Activated CD4-positive, alpha-beta T cell treated with anti-CD3 and anti-CD28 coated beads, Interleukin-2, amount 50 U/mL, for 16 hours (primary cell): ENCODE measurements around the gene CELSR1.

ENCODE experiments used
- DNase-seq: peaks from one replicate; pipeline ENCODE4 v3.0.0-alpha.2; 2020

CELSR1 gene

DNA sequence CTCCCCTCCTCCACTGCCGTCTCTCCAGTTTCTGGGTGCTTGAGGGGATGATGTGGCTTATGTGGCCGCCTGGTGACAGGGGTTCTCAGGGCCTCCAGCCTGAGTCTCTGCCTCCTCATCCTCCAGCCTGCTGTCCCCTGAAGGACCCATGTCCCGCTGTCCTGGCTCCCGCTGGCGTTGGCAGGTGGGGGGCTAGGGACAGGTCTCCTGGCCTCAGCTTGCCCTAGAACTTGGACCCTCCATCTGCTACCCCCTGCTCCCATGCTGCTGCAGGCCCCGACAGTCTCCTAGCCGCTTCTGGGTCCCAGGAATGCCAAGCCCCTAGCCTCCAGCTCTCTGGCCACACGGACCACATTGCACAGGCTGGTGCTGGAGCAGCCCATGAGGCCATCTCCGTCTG lies 13.9 kb upstream of the CELSR1 start:
- DNase-seq, result no peak

DNA sequence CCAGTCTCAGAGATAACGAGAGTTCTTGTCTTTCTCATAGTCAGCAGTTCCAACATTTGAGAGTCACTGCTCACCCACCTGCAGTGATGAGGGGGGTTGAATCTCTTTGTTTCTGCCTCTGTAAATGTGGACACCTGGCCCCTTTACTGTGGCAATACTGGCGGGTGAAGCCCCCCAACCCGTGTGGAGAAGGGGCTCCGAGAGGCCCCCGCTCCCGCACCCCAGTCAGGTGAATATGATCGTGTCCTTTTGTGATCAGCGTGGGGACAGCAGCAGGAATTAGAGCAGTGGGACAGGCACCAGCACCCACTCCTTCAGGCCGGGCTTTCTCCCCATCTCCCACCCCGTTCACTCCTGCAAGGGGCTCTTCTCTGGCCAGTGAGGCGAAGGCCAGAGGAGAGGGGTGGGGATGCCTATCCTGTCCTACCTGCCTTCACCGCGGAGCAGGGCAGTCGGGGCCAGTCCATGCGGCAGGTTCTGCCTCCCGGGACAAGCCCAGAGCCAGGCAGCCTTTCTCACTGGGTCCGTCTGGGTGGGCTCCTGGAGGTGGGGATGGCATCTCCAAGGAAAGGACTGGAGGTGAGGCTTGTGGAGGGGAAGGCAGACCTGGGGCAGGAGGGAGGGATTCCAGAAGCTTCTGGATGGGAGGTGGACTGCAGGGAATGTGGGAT lies 12.7 kb upstream of the CELSR1 start:
- no peak for DNase-seq

DNA sequence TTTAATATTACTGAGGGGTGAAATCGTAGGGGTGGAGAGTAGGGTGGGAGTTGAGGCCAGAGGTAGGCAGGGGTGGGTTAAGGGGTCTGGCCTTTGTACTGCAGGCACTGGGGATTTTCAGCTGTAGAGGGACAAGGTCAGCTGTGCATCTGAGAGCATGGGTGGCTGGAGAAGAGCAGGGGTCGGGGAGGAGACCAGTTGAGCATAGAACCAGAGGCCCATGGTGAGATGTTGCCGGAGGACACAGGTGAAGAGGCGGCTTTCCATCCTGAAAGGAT lies 12.1 kb upstream of the CELSR1 start:
- DNase-seq, result no peak

DNA sequence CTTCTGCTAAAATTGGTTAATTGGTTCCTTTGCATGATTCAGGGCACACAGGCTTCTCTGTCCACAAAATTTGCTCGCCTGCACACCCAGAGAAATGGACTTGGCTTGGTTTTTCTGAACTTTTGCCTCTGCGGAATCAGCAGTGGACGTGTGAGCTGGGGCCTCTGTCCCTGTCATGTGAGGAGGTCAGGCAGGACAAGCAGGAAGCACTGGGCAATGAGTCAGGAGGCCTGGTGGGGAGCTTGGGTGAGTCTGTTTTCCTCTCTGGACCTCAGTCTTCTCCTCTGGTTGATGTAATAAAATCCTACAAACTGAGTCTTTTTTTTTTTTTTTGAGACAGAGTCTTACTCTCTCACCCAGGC lies 10.4 kb upstream of the CELSR1 start:
- DNase-seq, result no peak

DNA sequence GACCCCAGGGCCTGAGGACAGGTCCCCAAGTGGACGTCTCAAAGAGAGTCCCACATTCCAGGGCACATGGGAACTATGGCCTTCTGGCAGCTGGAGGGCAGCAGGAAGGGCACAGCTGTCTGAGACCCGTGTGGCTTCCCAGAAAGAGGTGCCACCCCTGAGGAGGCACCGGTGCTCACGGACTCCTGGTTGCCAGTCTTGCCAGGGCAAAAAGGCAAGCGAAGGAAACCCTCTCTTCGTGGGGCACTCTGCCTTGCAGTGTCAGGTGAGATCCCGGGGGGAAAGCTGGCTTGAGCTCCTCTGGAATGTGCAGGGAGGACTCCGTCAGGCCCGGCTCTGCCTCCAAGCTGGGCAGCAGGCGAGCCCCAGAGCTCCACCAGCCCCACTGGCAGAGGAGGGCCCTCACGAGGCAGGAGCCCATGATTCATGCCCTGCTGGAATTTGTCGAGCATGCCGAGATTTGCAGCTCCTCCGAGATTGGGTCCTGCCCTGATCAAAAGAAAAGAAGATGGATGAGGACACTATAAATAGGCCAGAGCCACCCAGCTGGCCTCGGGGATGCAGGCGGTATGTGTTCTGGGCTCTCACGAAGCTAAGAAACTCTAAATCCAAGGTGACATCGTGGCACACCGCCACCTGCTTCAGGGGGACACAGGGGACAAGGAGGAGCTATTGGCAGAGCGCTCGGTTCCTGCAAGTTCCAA lies 9.9 kb upstream of the CELSR1 start:
- DNase-seq, result no peak

DNA sequence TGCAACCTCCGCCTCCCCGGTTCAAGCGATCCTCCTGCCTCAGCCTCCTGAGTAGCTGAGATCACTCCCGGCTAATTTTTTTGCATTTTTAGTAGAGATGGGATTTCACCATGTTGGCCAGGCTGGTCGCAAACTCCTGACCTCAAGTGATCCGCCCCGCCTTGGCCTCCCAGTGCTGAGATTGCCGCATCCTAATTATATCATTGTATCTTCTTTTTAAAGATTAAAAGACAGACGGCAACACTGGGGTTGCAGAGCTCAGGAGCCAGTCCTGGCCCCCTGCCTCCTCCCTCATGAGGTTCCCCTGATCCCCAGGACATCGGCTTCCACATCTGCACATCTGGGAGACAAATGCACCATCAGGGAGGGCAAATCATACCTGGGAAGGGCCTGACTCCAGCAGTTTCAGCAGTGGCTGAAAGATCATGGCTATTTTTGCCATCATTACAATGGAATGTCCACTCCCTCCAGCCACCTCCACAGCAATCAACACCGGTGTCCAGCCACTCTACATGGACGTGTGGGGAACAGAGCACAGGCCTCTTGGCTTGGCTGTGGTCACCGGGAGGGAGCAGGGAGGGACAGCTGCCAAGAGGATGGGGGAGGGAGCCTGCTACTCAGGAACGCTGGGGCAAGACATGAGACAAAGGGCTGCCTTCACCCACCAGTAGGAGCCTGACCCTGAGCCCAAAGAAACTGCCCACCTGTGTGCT lies 9.2 kb upstream of the CELSR1 start:
- no peak for DNase-seq

DNA sequence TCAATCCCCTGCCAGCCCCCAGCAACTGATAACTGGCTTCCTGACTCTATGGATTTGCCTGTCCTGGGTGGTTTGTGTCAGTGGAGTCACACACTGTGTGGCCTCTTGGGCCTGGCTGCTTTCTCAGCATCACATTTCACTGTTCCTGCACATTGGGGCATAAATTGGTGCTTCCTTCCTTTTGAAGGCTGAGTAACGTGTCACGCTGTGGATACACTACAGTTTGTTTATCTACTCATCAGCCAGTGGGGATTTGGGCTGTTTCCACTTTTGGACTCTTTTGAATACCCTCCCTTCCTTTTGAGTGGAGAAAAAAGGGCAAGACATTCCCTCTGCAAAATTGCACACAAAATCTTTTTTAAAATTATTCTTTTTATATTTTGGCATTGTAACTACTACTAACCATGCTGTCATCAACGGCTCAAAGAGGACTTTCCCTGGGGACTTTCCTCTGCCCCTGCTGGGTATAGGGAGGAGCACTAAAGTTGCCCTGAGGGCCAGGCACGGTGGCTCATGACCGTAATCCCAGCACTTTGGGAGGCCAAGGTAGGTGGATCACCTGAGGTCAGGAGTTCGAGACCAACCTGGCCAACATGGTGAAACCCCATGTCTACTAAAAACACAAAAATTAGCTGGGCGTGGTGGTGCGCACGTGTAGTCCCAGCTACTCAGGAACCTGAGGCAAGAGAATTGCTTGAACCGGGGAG lies 7.8 kb upstream of the CELSR1 start:
- DNase-seq, result no peak

DNA sequence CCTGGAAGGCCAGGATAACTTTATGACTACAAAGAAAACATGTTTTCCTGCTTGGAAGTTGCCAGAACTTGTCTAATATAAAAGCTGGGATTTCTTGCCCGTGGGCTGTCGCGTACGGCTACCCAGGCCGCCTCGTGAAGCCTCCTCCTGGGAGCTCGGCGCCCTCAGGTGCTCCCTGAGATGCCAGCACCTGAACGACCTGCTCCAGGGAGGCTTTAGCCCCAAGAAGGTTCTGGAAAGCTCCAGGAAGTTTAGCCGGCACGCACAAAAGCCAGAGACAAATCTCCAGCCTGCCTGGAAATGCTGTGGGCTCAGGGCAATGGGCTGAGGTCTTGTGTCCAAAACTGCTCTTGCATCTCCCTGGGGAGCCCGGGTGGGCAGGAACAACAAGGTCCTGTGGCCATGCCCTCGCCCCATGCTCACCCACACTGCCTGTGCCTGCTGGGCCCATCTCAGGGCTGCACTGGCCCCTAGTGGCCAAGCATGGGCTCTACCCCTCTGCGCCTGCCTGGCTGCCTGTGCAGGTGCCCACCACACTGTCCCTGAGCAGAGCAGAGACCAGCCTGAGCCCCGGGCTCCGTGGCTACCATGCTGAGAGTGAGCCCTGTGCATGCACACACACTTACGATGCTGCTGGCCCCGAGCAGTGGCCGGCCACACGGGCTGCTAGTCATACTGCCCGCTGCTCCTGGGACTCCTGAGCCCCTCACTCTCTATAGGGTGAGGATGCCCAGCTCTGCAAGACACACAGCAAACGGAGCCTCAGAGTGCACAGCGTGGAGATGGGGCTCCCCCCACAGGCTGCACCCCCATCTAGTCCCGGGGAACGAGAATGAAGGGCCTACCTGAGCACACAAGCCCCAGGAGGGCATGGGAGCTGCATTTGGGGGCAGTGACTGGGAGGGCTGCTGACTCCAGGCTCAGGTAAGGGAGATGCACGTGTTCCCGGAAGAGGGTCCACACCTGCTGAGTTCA lies 4.9 kb upstream of the CELSR1 start:
- peak; percentile 73 for DNase-seq

DNA sequence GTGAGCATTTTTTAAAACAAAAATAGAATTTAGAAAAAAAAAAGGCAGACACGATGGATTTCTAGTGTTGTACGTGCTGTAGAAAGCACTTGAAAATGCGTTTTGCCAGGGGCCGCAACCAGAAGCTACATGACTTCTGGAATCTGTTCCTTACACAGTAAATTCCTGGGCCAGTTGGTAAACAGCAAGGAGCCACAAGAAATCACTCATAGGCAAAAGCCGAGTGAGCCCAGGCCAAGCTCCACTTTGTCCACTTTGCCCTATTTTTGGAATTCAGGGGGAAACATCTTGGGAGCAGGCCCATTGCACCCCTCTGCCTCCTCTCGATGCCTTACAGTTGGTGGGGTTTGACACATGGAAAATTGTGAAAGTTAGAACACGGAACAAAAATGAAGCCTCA lies 4.1 kb upstream of the CELSR1 start:
- no peak for DNase-seq

DNA sequence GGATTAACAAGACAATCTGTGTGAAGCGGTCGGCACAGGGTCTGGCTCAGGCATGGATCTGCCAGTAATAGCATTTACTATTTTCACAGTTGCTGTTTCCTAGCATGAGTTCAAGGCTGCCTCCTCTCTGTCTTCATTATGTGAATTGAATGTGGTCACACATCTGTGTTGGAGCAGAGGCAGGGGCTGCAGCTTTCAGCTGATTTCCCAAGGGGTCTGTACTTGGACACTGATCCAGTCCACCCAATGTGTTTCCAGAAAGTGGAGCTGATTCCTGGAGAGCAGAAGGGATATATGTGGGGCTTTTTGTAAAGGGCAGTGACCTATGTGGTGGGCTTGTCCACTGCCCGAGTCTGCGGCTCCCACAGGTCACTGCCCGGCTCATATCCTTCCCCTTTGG lies 3.5 kb upstream of the CELSR1 start:
- DNase-seq, result no peak

DNA sequence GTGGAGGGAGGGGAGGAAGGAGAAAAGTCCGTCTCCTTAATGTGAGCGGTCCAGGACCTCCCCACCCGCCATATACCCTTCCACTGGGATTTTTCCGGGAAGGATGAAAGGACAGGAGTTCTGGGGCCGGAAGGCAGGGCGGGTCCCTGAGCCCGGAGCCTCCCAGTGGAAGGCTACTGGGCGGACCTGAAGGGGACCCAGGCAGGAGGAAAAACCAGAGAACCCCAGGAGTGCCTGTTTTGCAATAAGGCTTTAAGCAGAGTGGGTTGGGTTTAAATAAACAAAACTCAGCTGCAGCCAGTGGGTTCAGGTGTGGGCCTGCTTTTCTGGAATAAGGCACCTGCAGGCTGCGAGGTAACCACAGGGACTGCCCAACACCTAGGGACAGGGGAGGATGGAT lies 1.7 kb upstream of the CELSR1 start:
- no peak for DNase-seq

DNA sequence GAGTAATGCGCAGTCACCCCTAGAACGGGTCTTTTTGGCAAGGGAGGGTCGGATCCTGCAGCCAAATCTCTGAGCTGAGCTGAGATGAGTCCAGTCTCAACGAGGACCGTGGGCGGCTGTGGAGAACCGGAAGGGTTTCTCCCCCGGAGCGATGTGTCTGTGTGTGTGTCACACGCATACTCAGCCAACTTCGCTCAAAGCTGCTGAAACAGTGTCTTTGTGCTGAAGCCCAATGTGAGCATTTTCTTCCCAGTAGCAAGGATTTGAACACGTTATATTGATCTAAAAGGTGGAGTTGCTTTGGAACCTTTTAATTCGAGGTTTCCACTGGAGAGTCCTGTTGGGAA lies 1.4 kb upstream of the CELSR1 start:
- DNase-seq, result no peak

DNA sequence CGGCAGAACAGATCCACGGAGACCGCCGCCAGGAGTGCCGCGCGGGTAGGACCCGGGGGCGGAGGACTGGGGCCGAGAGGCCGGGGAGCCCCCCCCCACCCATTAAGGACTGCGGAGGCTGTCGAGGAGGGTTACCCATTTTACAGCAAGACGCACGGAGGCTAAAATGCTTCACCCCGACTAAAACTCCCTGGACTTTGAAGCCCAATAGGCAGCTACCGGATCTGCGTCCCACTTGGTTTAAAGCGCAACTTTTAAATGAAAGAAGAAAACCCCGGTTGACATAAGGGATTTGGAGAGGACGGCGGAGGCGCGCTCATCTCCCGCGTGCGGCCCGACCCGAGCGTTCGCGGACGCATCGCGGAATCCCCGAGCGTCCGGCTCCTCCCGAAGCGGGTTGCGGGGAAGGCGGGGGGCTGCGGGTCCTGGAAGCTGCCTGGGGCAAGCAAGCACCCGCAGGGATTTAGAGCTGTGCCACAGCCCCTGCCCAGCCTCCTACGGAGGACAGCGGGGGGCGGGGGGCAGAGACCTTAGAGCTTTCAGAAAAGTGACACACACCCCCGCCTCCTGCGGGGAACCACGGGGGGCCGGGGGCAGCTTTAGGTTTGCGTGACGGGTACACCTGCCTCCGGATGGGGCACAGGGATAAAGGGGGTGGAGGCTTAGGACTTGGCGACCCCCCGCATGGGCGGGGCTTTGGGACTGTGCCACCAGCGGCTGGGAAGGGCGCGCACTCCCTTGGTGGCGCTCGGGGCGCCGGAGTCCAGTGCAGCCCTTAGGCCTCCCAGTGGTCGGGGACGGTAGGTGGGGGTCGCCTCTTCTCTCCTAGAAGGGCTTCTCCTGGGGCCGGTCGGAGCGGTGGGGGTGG lies 760 bp upstream of the CELSR1 start:
- no peak for DNase-seq

DNA sequence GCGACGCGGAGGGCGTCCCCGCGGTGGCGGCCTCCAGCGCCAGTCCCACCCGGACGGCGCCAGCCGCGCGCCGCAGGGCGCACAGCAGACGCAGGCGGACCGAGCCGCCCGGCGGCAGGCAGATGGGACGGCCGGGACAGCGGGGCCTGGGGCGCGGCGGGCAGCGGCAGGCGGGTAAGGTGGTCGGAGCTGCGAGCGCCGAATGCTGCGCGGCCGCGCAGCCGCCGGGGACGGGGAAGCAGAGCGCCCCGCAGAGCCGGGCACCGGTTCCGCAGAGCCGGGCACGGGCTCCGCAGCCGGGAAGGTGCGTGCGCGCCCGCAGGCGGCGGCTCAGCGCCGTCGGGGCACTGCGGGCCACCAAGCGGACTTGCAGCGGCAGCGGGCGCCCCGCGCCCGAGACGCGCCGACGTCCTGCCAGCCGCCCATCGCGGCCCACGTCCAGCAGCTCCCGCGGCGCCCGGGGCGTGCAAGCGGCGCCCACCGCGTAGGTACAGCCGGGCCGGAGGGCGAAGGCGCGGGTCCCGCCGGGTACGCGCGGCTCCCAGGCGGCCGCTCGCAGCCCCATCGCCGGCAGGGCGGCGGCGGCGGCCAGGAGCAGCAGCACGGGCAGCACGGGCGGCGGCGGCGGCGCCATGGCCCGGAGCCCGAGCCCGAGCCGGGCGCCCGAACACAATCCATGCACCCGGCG lies 739 bp downstream of the CELSR1 start:
- DNase-seq, result no peak

DNA sequence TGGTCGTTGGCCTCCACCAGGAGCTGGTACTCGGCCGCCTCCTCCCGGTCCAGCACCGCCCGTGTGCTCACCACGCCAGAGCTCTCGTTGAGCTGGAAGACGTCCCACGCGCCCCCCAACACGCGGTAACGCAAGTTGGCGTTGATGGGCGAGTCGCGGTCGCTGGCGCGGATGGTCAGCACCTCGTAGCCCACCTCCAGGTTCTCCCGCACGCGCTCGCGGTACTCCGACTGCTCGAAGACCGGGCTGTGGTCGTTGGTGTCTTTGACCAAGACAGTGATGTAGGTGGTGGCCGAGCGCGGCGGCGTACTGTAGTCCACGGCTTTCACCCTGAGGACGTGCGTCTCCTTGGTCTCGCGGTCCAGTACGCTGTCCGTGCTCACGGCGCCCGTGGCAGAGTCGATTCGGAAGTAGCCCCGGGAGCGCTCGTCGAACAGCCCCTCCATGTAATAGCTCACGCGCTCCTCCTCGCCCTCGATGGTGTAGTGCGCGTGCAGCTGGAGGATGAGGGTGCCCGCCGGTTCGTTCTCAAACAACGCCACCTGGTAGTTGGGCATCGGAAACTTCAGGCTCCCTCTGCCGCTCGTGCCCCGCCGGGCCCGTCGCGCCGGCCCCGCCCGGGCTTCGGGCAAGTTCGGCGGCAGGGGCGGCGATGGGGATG lies 1.4 kb downstream of the CELSR1 start:
- DNase-seq, result no peak

DNA sequence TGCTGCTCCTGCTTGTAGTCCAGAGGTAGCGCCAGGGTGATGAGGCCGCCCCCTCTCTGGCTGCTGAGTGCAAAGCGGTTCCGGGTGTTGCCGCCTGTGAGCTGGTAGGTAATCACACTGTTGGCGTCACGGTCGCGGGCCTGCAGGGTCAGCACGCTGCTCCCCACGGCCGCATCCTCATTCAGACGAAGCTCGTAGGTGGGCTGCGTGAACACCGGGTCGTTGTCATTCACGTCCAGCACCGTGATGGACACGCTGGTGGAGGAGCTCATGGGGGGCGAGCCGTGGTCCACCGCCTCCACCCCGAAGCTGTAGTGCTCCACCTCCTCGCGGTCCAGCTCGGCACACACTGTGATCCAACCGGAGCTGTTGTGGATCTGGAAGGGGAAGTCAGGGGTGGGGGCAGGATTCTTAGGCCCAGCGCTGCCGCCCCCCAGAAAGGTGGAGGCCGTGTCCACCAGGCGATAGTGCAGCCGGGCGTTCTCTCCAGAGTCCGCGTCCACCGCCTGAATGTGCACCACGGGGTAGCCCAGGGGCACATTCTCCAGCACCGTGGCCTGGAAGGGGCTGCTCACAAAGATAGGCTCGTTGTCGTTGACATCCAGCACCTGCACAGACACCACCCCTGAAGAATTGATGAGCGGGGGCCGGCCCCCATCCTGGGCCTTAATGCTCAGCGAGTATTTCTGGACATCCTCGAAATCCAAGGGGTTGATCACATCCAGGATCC lies 2.4 kb downstream of the CELSR1 start:
- DNase-seq, result no peak

DNA sequence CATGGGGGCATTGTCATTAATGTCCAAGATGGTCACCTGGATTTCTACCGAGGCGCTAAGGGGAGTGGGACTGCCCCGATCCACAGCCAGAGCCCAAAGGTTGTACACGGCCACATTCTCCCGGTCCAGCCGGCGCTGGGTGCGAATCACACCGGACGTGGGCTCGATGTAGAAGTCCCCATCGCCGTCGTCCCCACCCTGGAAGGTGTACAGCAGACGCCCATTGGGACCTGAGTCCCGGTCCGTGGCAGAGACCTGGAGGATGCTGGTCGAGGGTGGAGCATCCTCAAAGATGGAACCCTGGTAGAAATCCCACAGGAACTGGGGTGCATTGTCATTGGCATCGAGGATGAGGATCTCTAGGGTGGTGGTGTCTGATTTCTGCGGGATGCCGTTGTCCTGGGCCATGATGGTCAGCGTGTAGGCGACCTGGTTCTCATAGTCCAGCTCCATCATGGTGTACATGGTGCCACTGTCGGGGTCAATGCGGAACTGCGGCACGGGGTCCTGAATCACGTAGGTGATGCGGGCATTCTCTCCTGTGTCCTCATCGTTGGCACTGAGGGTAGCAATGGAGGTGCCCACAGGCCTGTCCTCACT lies 3.1 kb downstream of the CELSR1 start:
- no peak for DNase-seq

DNA sequence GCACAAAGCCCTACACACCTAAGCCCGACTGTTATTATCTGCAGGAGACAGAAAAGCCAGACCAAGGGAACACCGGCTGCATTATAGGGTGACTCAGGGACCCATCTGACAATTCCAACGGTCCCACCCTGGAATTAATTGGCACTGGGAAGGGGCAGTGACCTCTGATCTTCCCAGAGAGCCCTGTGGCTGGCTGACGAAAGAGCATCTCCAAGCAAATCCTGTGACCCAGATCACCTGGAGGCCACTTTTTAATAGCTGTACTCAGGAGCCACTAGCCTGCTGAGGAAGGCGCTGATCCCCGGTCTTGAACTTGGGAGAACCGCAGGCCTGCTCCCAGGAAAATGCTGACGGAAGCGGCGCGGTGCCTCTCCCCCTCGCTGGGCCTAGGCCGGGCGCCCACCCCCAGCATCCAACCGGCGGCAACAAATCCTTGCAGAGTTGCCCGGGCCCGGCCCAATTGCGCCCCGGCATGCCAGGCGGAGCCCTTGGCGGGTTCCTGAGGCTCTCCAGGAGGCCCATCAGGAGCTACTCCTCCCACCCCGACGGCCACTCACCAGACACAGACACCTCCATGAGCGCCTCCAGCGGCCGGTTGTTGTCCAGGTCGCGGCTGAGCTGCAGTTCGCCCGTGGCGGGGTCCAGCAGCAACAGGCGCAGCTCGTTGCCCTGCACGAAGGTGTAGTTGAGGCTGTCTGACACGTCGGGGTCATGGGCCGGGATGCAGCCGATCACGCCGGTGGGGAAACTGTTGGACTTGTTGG lies 4.2 kb downstream of the CELSR1 start:
- no peak for DNase-seq

DNA sequence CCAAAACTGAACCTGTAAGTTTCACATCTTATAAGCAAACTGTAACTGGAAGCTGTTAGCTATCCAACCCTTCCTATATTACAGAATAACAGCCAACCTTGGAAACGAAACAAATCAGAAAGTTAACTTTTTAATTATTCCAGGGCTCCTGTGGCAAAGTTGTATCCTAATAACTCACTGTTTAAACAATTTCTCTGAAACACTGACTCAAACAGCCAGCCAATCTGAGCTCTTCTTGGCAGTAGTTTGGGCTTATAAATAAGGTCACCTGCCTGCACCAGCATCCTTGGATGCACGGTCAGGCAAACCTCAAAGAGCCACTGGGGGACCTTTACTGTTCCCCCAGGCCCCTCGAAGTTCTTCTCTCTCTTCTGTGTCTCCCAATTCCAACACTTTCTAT lies 5.0 kb downstream of the CELSR1 start:
- DNase-seq, result no peak
